ENCODE measurements around the gene FLNB. TPM values are rescaled to one million over a fixed set of nuclear protein-coding genes. Genes with fewer than 3 reads are reported as not detected.

FLNB gene
- total and polyA plus RNA-seq, 9 of the 15 experiments (the other 6 are each of a cell fraction or from before 2014, with no cell fraction given), result 9.4 to 48.1 (median 25.6) TPM

GRCh38 chr3:58071480-58071971 lies 63.3 kb downstream of the FLNB start:
- no peaks in the 10 kb centered on the region for H3K27me3 ChIP-seq (ENCODE audit: control insufficient read depth in 2 of 2, insufficient read depth in 2 of 2, low read length in 2 of 2)
- in situ Hi-C loops (cut with MboI) (no loop called here), intact Hi-C loops (cut with micrococcal nuclease) (no loop called here)
- DNase-seq (ENCODE audit: extremely low read depth in 1 of 4, low spot score in 3 of 4) (no peak), ATAC-seq (no peak), FAIRE-seq (no peak)
- no peak overlapping the region for H3K9ac ChIP-seq (ENCODE audit: insufficient read depth in 1 of 2, low read depth in 2 of 2, low read length in 2 of 2)
- no peak overlapping the region for H3K4me2 ChIP-seq (ENCODE audit: insufficient read depth, low read length)
- no peaks in the 10 kb centered on the region for H3K36me3 ChIP-seq (ENCODE audit: control insufficient read depth, insufficient read depth, low read length)
- H3K27ac ChIP-seq (ENCODE audit: extremely low read depth, low read depth, low read length), result no peak overlapping the region
- peaks cover 12 to 15% of the 10 kb centered on the region in 2 experiments; a peak in 4 of 5 replicates for H3K4me1 ChIP-seq (replicated peaks in 1 of 2; ENCODE audit: control insufficient read depth in 2 of 2, insufficient read depth in 2 of 2, low read length in 2 of 2)
- POLR2A ChIA-PET, result interaction anchor here (0.5 to 0.8 kb wide), 2 partner anchors 14 to 120 kb away, joined by 3 read pairs; no protein-coding TSS in a partner anchor
- H3K9me1 ChIP-seq (ENCODE audit: control insufficient read depth, insufficient read depth, low read length), result peaks cover 5% of the 10 kb centered on the region
- no peak overlapping the region for H3K4me3 ChIP-seq
- H4K20me1 ChIP-seq (replicated peaks; ENCODE audit: control insufficient read depth, insufficient read depth, low read length), result peaks cover 4% of the 10 kb centered on the region; the same call in 1 of the 2 replicates
- BruUV-seq (replicated peaks), result no TSS peak
- peaks cover 11% of the 10 kb centered on the region; the same call in 1 of the 3 replicates for H3K79me2 ChIP-seq (ENCODE audit: control insufficient read depth, insufficient read depth, low read length)
- no peaks in the 10 kb centered on the region for H3K9me3 ChIP-seq (replicated peaks; ENCODE audit: control insufficient read depth, insufficient read depth, low read depth, low read length)
- CTCF ChIA-PET (ENCODE audit: low intra/inter-chr PET ratio), result no interaction called here
- 37% methylated on average over 6 of the region's 7 CpGs for WGBS (ENCODE audit: insufficient coverage, low coverage, missing lambda C conversion rate)
- H2AFZ ChIP-seq (ENCODE audit: low read depth, low read length), result no peak overlapping the region
- TF ChIP-seq HLTF (IDR thresholded peaks at IDR 0.05), result no peak
- TF ChIP-seq ZNF224 (CRISPR knock-in tag; IDR thresholded peaks at IDR 0.05), result no peak
- TF ChIP-seq COPS2 (conservative IDR thresholded peaks at IDR 0.05), result no peak
- TF ChIP-seq ETS2 (tag; IDR thresholded peaks at IDR 0.05; ENCODE audit: borderline replicate concordance, poor library complexity, severe bottlenecking), result no peak
- no peak for TF ChIP-seq CBFA2T2 (conservative IDR thresholded peaks at IDR 0.05)
- no peak for TF ChIP-seq ZNF592 (IDR thresholded peaks at IDR 0.05)
- TF ChIP-seq STAT5A (IDR thresholded peaks at IDR 0.05; ENCODE audit: borderline replicate concordance, low read length), result no peak
- no peak for TF ChIP-seq ID3 (CRISPR knock-in tag; IDR thresholded peaks at IDR 0.05)
- no peak for TF ChIP-seq ID3 (tag; IDR thresholded peaks at IDR 0.05)
- no peak for TF ChIP-seq ZNF347 (CRISPR knock-in tag; IDR thresholded peaks at IDR 0.05; ENCODE audit: low read depth)
- TF ChIP-seq TGIF2 (CRISPR knock-in tag; IDR thresholded peaks at IDR 0.05), result no peak
- TF ChIP-seq CGGBP1 (CRISPR knock-in tag; IDR thresholded peaks at IDR 0.05), result no peak
- TF ChIP-seq SREBF1 (IDR thresholded peaks at IDR 0.05; ENCODE audit: borderline replicate concordance, low read depth, low read length), result no peak
- no peak for TF ChIP-seq DACH1 (IDR thresholded peaks at IDR 0.05; ENCODE audit: partially characterized antibody)
- no peak for TF ChIP-seq THRA (IDR thresholded peaks at IDR 0.05)
- TF ChIP-seq E2F6 (IDR thresholded peaks at IDR 0.05; ENCODE audit: borderline replicate concordance in 1 of 2, extremely low read depth in 1 of 2, insufficient read depth in 1 of 2, insufficient read length in 1 of 2, low read depth in 1 of 2, low read length in 1 of 2, poor library complexity in 1 of 2, severe bottlenecking in 1 of 2), result no peak

Measured in K562 (cell line).